DMS79 (cell line): ENCODE measurements around the gene SYNE3.
A peak's percentile ranks its signal among the peaks of the same experiment; 100 is the strongest.

Experiments used
- DNase-seq: peaks from one replicate; lab custom pipeline; 2025; lab: John Stamatoyannopoulos, UW

The SYNE3 gene

DNA sequence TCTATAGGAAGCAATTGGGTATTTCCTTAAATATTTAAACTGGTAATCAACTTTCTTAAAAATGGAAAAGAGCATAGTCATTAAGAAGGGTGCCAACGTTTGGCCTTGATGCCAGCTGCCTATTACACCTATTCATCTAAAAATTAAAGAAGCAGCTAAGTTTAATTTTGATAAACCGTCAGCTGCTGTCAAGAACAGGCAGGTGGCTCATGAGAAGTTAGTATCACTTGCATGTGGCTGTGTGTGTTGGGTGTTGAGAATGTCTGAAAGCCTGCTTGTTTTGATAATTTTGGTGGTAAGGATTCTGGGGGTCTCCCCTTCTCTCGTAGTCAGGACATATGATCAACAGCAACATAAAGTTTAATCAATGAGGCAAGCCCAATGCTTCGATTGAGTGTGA lies 24.9 kb upstream of the SYNE3 start:
- no peak for DNase-seq

DNA sequence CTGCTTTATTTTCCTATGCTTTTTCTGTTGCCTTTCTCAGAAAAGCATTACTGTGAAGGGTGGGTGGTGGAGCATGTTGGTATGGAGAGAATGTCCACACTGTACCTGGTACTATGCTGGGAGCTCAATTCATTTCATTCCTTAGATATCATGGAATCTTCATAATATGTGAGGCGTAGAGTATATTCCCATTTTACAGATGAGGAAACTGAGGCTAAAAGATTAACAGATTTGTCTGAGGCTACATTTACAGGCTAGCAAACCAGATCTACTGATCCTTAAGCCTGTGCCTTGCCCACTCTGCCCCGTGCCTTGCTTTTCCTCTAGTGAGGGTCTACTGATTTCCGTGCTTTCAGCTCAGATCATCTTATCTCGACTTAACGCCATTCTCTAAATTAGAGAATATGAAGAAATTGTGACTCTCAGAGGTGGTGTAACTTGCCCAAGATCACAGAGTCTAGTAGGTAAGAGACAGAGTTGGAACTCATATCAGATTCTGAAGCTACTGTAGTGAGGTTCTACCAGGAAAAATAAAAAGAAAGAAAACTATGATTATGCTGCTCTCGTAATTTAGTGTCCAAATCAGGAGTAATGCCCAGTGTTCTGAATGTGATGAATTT lies 23.9 kb upstream of the SYNE3 start:
- DNase-seq = no peak

DNA sequence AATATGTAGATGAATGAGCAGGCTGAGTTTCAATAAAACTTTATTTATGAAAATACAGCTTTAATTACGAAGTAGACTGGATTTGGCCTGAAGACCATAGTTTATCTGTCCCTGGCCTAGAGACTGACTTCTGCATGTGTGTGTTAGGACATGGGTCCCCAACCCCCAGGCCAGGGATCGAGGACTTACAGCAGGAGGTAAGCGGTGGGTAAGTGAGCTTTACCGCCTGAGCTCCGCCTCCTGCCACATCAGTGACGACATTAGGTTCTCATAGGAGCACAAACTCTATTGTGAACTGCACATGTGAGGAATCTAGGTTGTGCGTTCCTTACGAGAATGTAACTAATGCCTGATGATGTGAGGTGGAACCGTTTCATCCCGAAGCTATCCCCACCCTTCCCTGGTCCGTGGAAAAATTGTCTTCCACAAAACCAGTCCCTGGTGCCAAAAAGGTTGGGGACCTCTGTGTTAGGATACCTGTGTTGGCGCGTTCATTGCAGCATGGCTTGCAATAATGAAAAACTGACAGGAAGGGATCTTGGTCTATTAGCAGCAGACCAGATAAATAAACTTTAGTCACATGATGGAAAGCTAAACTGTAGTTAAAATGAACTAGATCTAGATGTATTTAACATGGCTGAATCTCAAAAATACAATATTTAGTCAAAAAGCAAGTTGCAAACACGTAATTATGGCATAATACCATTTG lies 22.5 kb upstream of the SYNE3 start:
- no peak for DNase-seq

DNA sequence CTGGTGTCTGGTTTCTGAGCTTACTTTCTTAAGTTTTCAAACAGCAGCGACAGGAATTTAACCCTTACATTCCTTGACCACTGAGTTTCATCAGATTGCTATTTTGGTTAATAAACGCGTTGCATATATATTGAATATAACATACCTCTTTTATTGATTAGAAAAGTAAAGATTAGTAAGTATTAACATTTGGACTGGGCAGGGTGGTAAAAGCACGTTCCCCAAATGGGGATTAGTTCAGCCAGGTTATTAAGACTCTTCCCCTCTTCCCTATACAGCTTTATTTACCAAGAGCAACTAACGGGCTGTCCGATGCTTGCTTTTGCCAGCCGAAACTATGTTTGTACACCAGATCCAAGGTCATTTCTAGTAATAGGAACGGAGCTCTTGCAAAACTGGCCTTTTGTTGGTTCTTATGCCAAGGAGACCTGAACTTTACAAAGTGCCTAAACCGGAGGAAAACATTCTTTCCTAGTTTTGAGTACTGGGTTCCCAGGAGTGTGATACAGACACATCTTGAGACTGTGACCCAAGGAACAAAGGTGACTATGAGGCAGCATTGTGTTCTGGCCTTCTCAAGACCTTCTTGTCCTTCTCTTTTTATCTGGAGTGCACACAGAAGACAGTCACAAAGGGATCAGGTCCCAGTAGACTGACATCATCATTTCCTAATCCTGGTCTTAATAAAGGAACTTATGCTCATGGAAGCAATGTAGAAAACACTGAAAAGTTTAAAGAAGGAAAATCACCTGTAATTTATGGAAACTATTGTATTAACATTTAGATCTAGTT lies 21.0 kb upstream of the SYNE3 start:
- DNase-seq = no peak

DNA sequence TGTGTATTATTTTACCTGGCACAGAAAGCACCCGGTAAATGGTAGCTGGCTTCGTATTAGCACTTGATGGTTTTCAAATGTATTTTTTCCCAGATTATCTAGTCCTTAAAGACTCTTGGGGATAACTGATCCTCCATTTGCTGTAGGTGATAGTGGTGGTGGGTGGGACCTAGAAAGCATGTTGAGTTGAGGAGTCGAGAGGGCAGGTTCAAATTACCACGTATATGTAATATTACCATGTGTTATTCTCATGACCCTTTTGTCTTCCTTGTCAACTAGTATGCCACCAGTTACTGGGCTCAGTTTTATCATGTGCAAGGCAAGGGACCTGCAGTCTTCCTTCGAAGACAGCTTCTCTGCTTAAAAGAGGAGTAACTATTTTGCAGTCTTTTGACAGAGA lies 20.2 kb upstream of the SYNE3 start:
- DNase-seq = no peak

DNA sequence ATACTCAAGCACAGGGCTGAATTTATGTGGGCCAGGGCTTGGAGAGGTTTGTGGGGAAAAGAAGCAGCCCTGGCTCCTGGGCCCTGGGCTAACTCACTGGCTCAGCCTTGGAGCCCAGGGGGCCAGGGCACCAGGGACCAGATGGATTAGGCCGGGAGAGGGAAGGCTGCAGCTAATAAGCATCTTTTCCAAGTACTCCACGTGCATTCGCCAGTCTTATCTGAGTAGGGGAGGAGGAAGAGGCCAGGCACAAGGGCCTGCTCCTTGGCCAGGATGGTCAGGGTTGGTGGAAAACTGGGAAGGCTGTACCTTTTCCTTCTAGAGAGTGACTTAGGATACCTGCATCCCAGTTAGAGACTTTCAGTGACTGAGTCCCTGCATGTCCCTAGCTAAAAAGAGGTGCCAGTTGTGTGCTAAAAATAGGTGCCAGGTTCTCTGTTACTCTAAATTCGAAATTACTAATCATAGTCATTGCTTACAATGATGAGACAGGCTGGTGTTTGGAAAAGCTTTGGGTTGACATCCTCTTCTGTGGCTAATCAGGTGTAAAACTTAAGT lies 19.7 kb upstream of the SYNE3 start:
- DNase-seq = no peak

DNA sequence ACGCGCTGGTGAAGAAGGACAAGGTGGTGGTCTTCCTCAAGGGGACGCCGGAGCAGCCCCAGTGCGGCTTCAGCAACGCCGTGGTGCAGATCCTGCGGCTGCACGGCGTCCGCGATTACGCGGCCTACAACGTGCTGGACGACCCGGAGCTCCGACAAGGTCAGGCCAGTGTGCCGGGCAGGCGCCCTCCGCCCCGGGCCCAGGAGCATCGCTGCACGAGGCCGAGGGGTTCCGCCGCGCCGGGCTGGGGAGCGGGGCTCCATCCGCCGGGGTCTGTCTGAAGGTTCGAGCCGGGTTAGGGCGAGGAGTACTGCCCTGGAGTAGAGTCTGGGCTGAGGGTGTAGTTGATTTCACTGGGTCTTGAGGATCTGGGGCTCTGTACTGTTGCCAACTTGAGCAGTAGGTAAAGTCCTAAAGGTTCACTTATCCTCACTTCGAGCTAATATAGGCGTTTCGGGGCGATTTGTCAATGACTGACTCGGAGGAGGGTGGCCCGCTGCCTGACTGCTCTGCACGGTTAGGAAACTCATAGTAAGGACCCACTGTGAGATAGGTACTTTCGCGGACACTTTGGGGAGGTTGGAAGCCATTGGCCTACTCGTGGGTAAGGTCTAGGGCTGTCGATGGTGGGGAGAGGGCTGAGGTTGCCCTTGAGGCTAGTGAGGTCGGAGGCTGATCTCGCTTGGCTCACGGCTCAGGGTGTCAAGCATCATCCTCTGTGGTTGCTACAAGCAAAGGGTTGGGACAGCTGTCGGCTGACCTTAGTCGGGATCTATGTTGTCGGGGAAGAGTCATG lies 19.0 kb upstream of the SYNE3 start:
- no peak for DNase-seq

DNA sequence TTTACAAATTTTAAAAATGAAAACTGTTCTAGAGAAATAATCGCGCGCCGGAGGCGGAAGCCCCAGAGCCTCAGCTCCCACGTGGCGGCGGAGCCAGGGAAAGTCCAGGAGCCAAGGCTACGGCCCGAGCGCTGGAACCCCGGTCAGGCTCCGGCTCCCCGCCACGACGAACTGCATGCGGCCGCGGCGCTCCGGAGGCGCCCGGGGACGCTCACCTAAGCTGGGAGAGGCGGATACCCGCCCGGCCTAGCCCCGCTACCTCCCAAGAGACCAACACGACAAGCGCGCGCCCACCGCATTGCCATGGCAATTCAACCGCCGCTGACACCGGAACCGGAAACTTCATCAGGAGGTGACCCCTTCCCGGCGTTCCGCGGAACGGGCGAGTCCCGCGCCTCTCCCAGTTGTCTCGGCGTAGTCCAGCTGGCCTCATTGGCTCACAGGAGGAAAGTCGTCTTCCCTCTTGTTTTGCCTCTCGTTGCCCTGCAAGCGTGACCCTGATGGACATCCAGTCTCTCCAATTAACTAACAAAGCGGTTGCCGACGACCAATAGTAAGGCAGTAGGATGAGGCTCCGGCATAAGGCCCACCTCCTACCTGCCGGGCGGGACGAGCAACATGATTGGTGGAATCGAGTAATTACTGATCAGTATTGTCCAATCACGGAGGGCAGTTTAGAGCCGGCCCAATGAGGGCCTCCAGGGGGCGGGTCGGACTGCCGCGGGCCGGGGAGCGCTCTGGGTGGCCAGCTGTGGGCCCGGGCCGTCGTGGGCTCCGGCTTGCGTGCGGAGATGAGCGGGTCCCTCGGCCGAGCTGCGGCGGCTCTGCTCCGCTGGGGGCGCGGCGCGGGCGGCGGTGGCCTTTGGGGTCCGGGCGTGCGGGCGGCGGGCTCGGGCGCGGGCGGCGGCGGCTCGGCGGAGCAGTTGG lies 18.1 kb upstream of the SYNE3 start, which contains the start of gene GLRX5:
Gene GLRX5, plus strand, starts transcription at position 752 of the 927 bp plus-strand sequence. Its CDS starts 40 bp downstream, at position 792.
- peak; percentile 100 for DNase-seq

DNA sequence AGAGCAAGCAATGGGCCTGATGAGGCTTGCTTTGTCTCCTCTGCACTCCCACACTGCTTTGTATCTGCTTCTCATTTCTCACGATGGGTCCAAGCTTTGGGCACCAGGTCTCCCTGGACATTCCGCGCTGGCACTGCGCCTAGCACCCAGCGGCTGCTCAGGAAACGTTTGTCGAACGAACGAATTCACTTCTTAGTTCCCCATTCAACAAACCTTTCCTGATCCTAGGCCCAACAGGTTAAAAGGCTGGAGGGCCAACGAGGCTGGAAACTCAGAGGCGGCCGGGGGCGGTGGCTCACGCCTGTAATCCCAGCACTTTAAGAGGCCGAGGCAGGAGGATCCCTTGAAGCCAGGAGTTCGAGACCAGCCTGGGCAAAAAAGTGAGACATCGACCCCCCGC lies 17.4 kb upstream of the SYNE3 start:
- no peak for DNase-seq

DNA sequence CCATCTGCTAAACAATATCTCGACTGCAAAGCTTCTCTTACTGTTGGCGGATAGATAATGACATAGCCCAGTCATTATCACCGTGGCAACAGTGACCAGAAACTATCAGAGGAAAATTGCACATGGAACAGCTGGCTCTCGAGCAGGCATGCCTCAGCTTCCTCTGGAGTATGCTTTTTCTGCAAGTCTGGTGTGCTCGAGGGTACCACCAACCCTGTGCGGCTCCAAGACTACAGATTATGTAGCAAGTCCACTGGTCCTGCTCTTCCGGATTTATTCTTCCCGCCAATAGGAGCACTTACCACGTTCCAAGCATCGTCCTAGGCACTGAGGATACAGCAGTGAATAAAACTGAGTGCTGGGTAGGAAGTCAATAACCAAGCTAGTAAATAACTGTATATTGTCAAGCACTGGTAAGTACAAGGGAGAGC lies 17.0 kb upstream of the SYNE3 start:
- DNase-seq = peak; percentile 42

DNA sequence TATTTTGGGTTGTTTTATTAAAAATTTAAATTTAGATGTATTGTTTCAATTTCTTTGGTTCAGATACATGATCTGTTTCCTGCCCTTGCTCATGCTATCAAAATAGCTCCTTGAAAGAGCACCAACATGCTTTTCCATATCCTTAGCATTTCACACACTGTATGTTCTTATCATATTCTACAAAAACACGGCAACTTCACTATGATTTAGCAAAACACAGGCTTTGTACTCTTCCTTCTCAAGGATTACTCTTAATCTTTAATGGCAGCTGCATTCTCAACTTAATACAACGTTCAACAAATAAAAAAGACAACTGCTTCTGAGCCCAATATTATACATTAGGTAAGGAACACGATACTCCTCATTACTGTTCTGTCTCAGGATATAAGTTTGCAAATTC lies 15.5 kb upstream of the SYNE3 start:
- no peak for DNase-seq

DNA sequence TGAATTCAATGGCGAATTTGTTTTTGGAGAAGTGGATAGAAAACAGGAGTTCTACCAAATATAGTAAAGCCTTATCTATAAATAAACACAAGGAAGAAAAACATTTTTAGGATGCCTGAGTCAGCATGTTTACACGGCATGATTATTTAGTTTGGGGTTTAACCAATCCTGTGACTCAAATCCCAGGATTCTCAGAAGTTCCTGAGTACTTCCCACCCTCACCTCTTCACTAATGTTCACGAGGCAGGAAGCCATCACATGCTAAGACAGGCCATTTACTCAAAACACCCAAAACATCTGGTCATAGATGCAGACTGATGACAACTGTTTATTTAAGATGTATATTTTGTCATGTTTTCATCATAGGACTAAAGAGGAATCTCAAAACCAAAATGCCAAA lies 15.0 kb upstream of the SYNE3 start:
- DNase-seq = no peak

DNA sequence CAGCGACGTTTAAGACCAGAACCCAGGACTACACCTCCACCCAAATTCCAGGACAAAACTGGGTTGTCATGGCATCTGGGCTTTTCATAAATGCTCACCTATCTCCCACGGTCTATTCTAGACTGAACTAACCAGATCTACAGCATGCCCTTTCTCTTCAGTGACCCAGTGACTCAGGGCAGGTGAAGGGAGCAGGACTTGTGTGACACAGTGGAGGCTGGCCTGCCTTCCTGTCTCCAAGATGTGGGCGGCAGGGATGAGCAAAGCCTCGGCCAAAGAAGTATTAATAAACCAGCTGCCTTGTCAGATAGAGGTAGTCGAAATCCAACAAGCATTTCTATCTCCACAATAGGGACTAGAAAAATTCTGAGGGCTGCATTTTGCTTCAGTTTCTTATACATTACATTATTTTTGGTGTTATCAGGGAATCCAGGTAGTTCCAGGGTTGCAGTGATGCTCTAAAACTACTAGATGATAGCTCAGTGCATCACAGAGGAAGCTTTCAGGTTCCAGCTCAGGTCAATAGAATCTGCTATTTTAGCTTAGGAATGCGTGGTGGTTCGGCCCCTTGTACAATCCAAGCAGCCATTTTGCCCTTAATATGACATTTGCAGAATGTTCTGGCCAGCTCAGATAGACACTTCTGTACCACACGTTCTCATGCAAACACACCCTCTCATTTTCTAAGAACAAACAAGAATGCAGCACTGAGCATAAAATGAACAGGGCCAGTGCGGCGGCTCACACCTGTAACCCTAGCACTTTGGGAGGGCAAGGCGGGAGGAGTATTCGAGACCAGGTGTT lies 14.2 kb upstream of the SYNE3 start:
- DNase-seq = no peak

DNA sequence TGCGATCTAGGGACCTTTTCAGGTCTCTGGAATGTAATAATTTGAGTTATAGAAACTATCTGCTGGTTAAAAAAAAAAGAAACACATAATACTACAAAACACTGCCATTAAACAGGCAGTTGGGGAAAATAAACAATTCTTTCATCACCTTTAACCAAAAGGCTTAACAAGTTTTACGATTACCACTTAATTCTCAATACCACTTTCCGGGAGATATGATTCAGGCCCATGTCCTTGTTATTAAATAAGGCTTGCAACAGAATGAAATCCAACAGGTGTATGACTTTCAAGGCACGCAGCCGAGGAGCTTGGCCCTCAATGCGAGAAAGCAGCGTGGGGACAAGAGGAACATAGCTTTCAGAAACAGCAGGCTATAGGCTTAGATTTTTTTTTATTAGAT lies 12.8 kb upstream of the SYNE3 start:
- DNase-seq = no peak

DNA sequence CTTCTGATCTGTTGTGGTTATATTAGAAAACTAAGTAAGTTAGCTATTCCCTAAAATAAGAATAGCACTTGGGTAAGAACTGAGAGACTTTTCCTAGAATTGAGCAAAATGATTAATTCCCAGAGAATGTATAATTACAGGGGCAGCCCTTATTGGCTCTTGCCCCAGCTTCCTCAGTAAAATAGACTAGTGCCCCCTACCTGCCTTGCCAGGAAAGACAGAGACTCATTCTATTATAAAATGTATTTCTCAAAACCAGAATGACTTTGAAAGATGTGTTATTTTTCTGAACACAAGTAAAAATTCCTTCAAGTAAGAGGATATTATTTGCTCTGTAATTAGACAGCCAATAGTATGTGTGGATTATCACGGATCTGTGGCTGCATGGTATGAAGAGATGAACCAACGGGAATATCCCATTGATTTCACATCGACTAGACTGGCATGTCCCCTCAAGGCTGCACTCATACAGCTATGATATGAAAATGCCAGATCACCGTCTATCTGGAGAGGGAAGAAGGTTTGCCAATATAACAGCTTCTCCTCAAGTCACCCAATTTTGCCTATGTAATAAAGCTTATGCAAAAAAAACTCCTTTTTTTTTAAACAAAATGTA lies 11.0 kb upstream of the SYNE3 start:
- no peak for DNase-seq

DNA sequence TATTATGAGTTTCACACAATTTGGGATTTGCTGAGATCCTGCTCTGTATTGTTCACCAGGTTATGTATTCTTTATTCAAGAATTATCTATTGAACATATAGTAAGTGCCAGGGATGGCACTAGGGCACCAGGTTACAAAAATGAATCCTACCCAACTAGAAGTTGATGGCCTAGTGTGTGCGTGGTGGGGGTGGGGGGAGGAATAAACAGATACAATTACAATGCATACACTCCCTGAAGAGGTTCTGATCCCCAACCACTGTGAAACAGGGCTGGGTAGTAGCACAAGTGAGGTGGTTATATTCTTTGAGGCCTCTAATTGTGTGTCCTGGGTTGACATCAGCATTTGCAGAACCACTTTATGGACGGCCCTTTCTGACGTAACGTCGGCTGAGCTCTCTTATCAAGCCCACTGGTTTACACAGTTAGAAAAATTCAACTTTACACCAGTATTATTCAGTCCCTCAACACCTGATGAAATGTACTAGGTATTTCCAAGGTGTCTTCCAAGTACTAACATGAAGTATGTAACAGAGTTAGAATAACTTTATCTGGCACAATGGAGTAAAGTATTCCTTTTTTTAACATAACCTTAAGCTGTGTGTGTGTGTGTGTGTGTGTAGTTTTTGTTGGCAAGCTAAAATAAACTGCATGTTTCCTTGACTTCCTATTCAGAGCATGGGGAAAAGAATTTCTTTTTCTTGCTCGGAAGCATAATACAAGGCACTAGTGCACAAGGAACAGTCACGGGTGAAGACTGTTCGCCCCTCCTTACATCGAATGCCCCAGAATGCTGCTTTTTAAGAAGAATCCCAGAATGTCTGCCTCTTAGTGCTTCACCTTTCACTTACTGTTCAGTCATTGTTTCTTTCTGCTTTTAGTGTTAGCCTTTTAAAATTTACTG lies 10.3 kb upstream of the SYNE3 start:
- DNase-seq = no peak

DNA sequence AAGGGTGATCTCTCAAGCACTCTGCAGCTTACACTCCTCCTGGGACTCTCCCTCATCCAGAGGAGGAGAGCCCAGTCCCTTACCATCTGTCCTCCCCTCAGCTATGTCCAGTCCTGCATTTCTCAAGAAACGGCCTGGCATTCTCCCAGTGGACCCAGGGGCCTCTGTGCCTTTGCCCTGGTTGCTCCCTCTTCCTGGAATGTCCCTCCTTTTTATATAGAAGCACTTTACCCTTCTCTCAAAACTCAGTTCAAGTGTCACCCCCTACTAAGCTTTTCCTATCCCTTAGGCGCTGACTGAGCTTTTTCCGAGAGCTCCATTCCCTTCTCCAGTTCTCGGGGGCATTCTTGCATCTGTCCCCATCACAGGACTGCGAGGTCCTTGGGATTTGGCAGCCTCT lies 9.5 kb upstream of the SYNE3 start:
- DNase-seq = no peak

DNA sequence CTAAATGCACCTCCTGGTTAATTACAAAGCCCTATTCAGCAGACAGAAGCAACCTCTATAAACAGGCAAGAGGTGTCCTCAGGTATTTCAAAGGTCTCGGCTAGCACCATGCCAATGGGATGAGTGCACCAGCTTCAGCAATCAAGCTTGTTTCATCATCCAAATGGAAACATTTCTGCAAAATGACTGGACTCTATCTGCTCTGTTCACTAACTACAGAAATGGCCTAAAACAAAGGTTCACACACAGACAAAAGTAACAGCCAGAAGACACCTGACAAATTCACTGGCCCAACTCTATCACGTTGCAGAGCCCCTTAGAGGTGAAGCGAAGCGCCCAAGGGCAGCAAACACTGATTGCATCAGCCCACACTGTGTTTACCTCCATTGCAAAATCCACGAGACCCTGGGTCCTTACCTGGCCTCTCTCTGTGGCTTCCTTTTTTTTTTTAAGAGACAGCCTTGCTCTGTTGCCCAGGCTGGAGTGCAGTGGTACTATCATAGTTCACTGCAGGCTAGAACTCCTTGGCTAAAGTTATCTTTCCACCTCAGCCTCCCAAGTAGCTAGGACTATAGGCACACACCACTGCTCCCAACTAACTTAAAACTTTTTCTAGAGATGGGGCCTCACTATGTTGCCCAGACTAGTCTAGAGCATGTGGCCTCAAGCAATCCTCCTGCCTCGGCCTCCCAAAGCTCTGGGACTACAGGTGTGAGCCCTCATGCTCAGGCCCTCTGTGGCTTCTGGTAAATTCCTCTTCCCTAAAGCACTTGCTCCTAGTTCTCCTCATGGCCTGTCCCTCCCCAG lies 8.5 kb upstream of the SYNE3 start:
- no peak for DNase-seq
